Epithelial cell of esophagus (primary cell): ENCODE data around the gene NKX1-1.
"Not testable (repeated sequence)": the region's sequence is repeated elsewhere in the genome, so short reads cannot be mapped to it uniquely, and the experiment has no call there.

Experiments used
- DNase-seq: peaks from one replicate; pipeline ENCODE4 v3.0.0; 2010; ENCODE audit warnings: low read depth
- H3K4me3 ChIP-seq: 2 replicates; pipeline ENCODE4 v1.5.1; 2011; ENCODE audit warnings: mild to moderate bottlenecking, low read length, control low read depth
- CTCF ChIP-seq: IDR thresholded peaks from 2 replicates; pipeline ENCODE4 v1.5.1; 2011; ENCODE audit warnings: low read depth, mild to moderate bottlenecking, low read length, control low read depth, inconsistent platforms; ENCODE audit not compliant: insufficient read depth; ENCODE audit errors: missing control alignments

NKX1-1 gene

GRCh38 chr4:1445716-1446445 is 39.6 kb upstream of the NKX1-1 start:
- no peak for TF ChIP-seq CTCF
- H3K4me3 ChIP-seq = no peak overlapping the region

GRCh38 chr4:1443688-1444172 is 37.5 kb upstream of the NKX1-1 start:
- DNase-seq, H3K4me3 ChIP-seq: not testable (repeated sequence)

More at GRCh38 chr4:1445716-1446445, 39.6 kb upstream of the NKX1-1 start:
- DNase-seq = no peak

- no peak for TF ChIP-seq CTCF
- DNase-seq = no peak
- no peak overlapping the region for H3K4me3 ChIP-seq
These were observed 20.8 kb upstream of the NKX1-1 start for GRCh38 chr4:1427010-1427409.

- no peak for TF ChIP-seq CTCF
- DNase-seq = no peak
- H3K4me3 ChIP-seq = no peak overlapping the region
These were observed 15.4 kb upstream of the NKX1-1 start for GRCh38 chr4:1421657-1422056.

GRCh38 chr4:1419708-1420107 is 13.5 kb upstream of the NKX1-1 start:
- no peak overlapping the region for H3K4me3 ChIP-seq
- no peak for DNase-seq
- TF ChIP-seq CTCF = no peak

- TF ChIP-seq CTCF = no peak
- no peak overlapping the region for H3K4me3 ChIP-seq
- no peak for DNase-seq
These were observed 12.4 kb upstream of the NKX1-1 start for GRCh38 chr4:1418494-1419285.

GRCh38 chr4:1417522-1418390 is 11.5 kb upstream of the NKX1-1 start:
- H3K4me3 ChIP-seq = no peak overlapping the region
- DNase-seq = no peak
- no peak for TF ChIP-seq CTCF
